ENCODE results near the gene PPP2R5D. TPM values are rescaled to one million over a fixed set of nuclear protein-coding genes. Genes with fewer than 3 reads are reported as not detected.
"Not testable (repeated sequence)": the region's sequence is repeated elsewhere in the genome, so short reads cannot be mapped to it uniquely, and the experiment has no call there.

Gene PPP2R5D
- polyA plus RNA-seq, 2 of the 4 experiments (the other 2 are of a cell fraction): 26.5 to 34.6 TPM

- Histone ChIP-seq H3K4me3 (no peak overlapping the region), H3K4me2 (no peak overlapping the region), H3K27ac (no peak overlapping the region), H3K4me1 (no peaks in the 10 kb centered on the region), H3K9me3 (no peaks in the 10 kb centered on the region)
- TF ChIP-seq POLR2AphosphoS2 (conservative IDR thresholded peaks at IDR 0.05; ENCODE audit: low read length) (no peak), KDM1A (IDR thresholded peaks at IDR 0.05; ENCODE audit: low read depth) (no peak), MAFK (IDR thresholded peaks at IDR 0.05; ENCODE audit: partially characterized antibody) (no peak), USF2 (IDR thresholded peaks at IDR 0.05) (no peak), TP53 (CRISPR knock-in tag; IDR thresholded peaks at IDR 0.05) (no peak), RFX5 (IDR thresholded peaks at IDR 0.05) (no peak), HES2 (IDR thresholded peaks at IDR 0.05) (no peak), JUNB (IDR thresholded peaks at IDR 0.05) (no peak), FOSB (CRISPR knock-in tag; IDR thresholded peaks at IDR 0.05) (no peak), SREBF2 (IDR thresholded peaks at IDR 0.05) (no peak), ATOH8 (CRISPR knock-in tag; IDR thresholded peaks at IDR 0.05; ENCODE audit: low read depth) (no peak), E2F6 (IDR thresholded peaks at IDR 0.05; ENCODE audit: borderline replicate concordance, low read depth) (no peak), CBX2 (IDR thresholded peaks at IDR 0.05; ENCODE audit: borderline replicate concordance, low read depth) (no peak), PHF8 (IDR thresholded peaks at IDR 0.05; ENCODE audit: borderline replicate concordance, low read depth) (no peak), MAZ (IDR thresholded peaks at IDR 0.05; ENCODE audit: borderline replicate concordance, low read depth, low read length) (no peak)
- no peak for FAIRE-seq
- no peak for DNase-seq (ENCODE audit: low read depth in 1 of 2, low spot score in 1 of 2)
- POLR2A ChIA-PET: no interaction called here
- CTCF ChIA-PET: interaction anchor here (0.6 to 1.2 kb wide), 3 partner anchors 10 to 49 kb away, joined by 3 read pairs; partner anchors contain the start of gene CNPY3
- WGBS (ENCODE audit: missing lambda C conversion rate): 93% methylated on average over 4 of the region's 4 CpGs
- no peak for ATAC-seq
These were observed 32.0 kb upstream of the PPP2R5D start for GRCh38 chr6:42952389-42952788.

- 91% methylated on average over 4 of the region's 4 CpGs for WGBS (ENCODE audit: missing lambda C conversion rate)
- FAIRE-seq: not testable (repeated sequence)
These were observed 30.0 kb upstream of the PPP2R5D start for GRCh38 chr6:42954405-42954804.

GRCh38 chr6:42958125-42958524, 26.2 kb upstream of the PPP2R5D start:
- ChIA-PET CTCF (interaction anchor here (1.0 kb wide), 1 partner anchor 56 kb away, joined by 4 read pairs; no protein-coding TSS in a partner anchor), POLR2A (interaction anchor here (0.5 kb wide), 1 partner anchor 16 kb away, joined by 4 read pairs; no protein-coding TSS in a partner anchor)
- WGBS (ENCODE audit: missing lambda C conversion rate): 88% methylated on average over 8 of the region's 8 CpGs
- Histone ChIP-seq H3K27ac (no peak overlapping the region), H3K9me3 (no peaks in the 10 kb centered on the region), H3K4me2 (no peak overlapping the region), H3K4me1 (peaks cover 8% of the 10 kb centered on the region; the same call in 1 of the 3 replicates), H3K4me3 (no peak overlapping the region)
- DNase-seq (ENCODE audit: low read depth in 1 of 2, low spot score in 1 of 2) (peak in 1 of 2 experiments; percentile 16), ATAC-seq (no peak), FAIRE-seq (no peak)
- no peak for TF ChIP-seq RAD21 (conservative IDR thresholded peaks at IDR 0.05 in 1 of 2, IDR thresholded peaks at IDR 0.05 in 1 of 2)
- TF ChIP-seq PBX3 (IDR thresholded peaks at IDR 0.05): no peak
- no peak for TF ChIP-seq HOXB13 (CRISPR knock-in tag; IDR thresholded peaks at IDR 0.05; ENCODE audit: low read depth)
- TF ChIP-seq E2F6 (IDR thresholded peaks at IDR 0.05; ENCODE audit: borderline replicate concordance, low read depth): no peak
- no peak for TF ChIP-seq HOXA7 (CRISPR knock-in tag; IDR thresholded peaks at IDR 0.05)
- TF ChIP-seq TP53 (CRISPR knock-in tag; IDR thresholded peaks at IDR 0.05): no peak
- no peak for TF ChIP-seq EHF (CRISPR knock-in tag; IDR thresholded peaks at IDR 0.05)
- TF ChIP-seq CHD4 (IDR thresholded peaks at IDR 0.05; ENCODE audit: borderline replicate concordance): no peak
- TF ChIP-seq FOSB (CRISPR knock-in tag; IDR thresholded peaks at IDR 0.05): no peak
- no peak for TF ChIP-seq HMGXB4 (CRISPR knock-in tag; IDR thresholded peaks at IDR 0.05; ENCODE audit: borderline replicate concordance)
- no peak for TF ChIP-seq EHMT2 (IDR thresholded peaks at IDR 0.05; ENCODE audit: low read depth)
- no peak for TF ChIP-seq ATOH8 (CRISPR knock-in tag; IDR thresholded peaks at IDR 0.05; ENCODE audit: low read depth)

More at GRCh38 chr6:42954405-42954804, 30.0 kb upstream of the PPP2R5D start:
- POLR2A ChIA-PET; H3K4me1 ChIP-seq; H3K9me3 ChIP-seq; H3K4me3 ChIP-seq; H3K27ac ChIP-seq; ATAC-seq; H3K4me2 ChIP-seq; DNase-seq (ENCODE audit: low read depth in 1 of 2, low spot score in 1 of 2): not testable (repeated sequence)
- CTCF ChIA-PET: interaction anchor here (1.7 kb wide), 1 partner anchor 9 kb away, joined by 4 read pairs; no protein-coding TSS in a partner anchor
